ENCODE results near the gene CORO2B. TPM values are rescaled to one million over a fixed set of nuclear protein-coding genes. Genes with fewer than 3 reads are reported as not detected.

The CORO2B gene
- total and polyA plus RNA-seq, 4 donors, result 2.4 to 12.5 (median 4.3) TPM

DNA sequence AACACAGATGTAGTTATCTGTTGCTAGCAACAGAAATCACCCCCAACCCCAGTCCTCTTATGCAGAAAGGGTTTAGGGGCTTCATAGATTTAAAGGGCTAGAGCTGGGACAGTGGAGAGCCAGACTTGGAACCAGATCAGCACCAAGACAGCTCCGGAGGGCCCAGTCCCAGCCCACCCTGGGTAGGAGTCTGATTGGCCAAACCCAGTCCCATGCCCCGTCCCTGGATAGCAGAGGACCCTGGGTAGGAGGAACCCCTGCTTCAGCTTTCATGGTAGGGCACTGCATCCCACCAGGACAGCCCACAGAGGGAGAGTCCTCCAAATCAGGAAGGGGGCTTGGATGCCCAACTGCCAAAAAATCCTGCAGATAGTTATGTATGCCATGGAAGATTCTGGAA lies 103.0 kb downstream of the CORO2B start:
- Histone ChIP-seq H3K27me3 (ENCODE audit: control insufficient read depth in 3 of 3, insufficient read depth in 3 of 3, low read length in 2 of 3) (no peaks in the 10 kb centered on the region), H3K9ac (ENCODE audit: insufficient read depth in 1 of 2, low read length in 2 of 2) (no peak overlapping the region), H3K4me1 (ENCODE audit: control insufficient read depth in 5 of 5, insufficient read depth in 5 of 5, low read length in 5 of 5) (no peaks in the 10 kb centered on the region), H3K27ac (ENCODE audit: low read depth in 1 of 2, low read length in 1 of 2) (no peak overlapping the region), H3K9me3 (ENCODE audit: control insufficient read depth in 4 of 4, insufficient read depth in 3 of 4, low read length in 3 of 4) (peaks cover 0 to 1% (median 0%) of the 10 kb centered on the region in 4 donors), H3K36me3 (ENCODE audit: control insufficient read depth in 4 of 4, insufficient read depth in 4 of 4, low read length in 4 of 4) (no peaks in the 10 kb centered on the region), H3K4me3 (no peak overlapping the region)
- no peak for ATAC-seq (ENCODE audit: insufficient read depth, low FRiP score)
- TF ChIP-seq, protein P1, sequence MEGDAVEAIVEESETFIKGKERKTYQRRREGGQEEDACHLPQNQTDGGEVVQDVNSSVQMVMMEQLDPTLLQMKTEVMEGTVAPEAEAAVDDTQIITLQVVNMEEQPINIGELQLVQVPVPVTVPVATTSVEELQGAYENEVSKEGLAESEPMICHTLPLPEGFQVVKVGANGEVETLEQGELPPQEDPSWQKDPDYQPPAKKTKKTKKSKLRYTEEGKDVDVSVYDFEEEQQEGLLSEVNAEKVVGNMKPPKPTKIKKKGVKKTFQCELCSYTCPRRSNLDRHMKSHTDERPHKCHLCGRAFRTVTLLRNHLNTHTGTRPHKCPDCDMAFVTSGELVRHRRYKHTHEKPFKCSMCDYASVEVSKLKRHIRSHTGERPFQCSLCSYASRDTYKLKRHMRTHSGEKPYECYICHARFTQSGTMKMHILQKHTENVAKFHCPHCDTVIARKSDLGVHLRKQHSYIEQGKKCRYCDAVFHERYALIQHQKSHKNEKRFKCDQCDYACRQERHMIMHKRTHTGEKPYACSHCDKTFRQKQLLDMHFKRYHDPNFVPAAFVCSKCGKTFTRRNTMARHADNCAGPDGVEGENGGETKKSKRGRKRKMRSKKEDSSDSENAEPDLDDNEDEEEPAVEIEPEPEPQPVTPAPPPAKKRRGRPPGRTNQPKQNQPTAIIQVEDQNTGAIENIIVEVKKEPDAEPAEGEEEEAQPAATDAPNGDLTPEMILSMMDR (IDR thresholded peaks at IDR 0.05; ENCODE audit: control extremely low read depth, extremely low read depth), result no peak
- WGBS, 2 donors, result 70 to 92% methylated on average over 2 of the region's 2 CpGs
- DNase-seq, result no peak

DNA sequence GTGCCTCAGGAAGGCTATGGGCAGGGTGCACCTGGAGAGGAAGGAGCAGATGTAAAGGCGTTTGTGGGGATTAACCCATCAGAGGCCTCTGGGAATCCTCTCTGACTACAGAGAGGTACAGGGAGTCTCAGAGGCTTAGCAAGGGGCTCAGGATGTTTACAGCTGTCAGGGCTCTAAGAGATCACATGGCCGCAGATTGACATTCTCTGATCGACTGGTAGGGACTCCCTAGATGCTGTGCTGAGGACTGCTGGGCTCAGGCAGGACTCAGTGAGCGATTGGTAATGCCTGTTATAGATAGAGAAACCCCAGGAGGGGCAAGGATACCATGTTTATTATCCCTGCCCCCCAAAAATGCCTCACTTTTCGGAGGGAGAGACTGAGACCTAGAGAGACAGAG lies 103.5 kb downstream of the CORO2B start:
- 63 to 79% methylated on average over 5 of the region's 5 CpGs for WGBS, 2 donors
- H3K4me1 ChIP-seq (ENCODE audit: control insufficient read depth in 5 of 5, insufficient read depth in 5 of 5, low read length in 5 of 5), result no peaks in the 10 kb centered on the region
- TF ChIP-seq, protein P1 (IDR thresholded peaks at IDR 0.05; ENCODE audit: control extremely low read depth, extremely low read depth), result no peak
- H3K27me3 ChIP-seq (ENCODE audit: control insufficient read depth in 3 of 3, insufficient read depth in 3 of 3, low read length in 2 of 3), result no peaks in the 10 kb centered on the region
- H3K9me3 ChIP-seq (ENCODE audit: control insufficient read depth in 4 of 4, insufficient read depth in 3 of 4, low read length in 3 of 4), result peaks cover 0 to 1% (median 0%) of the 10 kb centered on the region in 4 donors
- DNase-seq, result no peak
- H3K27ac ChIP-seq (ENCODE audit: low read depth in 1 of 2, low read length in 1 of 2), result no peak overlapping the region
- H3K36me3 ChIP-seq (ENCODE audit: control insufficient read depth in 4 of 4, insufficient read depth in 4 of 4, low read length in 4 of 4), result no peaks in the 10 kb centered on the region
- H3K4me3 ChIP-seq, result no peak overlapping the region
- ATAC-seq (ENCODE audit: insufficient read depth, low FRiP score), result no peak
- H3K9ac ChIP-seq (ENCODE audit: insufficient read depth in 1 of 2, low read length in 2 of 2), result no peak overlapping the region

DNA sequence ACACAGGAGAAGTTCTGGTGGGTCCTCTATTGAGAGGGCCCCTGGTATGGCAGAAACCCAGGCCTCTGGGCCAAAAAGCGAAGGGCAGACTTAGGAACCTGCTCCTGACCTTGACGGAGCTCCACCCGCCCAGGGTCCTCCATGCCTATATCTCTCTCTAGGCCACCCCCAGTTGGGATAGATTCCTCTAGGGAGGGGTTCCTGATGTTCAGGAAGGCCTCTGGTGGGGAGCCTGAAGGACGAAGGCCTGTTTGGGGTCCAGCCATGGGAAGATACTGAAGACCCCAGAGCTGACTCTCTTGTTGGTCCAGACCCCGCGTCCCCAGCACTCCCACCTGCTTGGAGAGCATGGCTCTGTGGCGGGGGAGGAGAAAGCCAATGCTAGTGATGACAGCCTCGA lies 104.2 kb downstream of the CORO2B start:
- Histone ChIP-seq H3K4me1 (ENCODE audit: control insufficient read depth in 5 of 5, insufficient read depth in 5 of 5, low read length in 5 of 5) (no peaks in the 10 kb centered on the region), H3K9ac (ENCODE audit: insufficient read depth in 1 of 2, low read length in 2 of 2) (no peak overlapping the region), H3K27ac (ENCODE audit: low read depth in 1 of 2, low read length in 1 of 2) (no peak overlapping the region), H3K9me3 (ENCODE audit: control insufficient read depth in 4 of 4, insufficient read depth in 3 of 4, low read length in 3 of 4) (peaks cover 0 to 1% (median 0%) of the 10 kb centered on the region in 4 donors), H3K27me3 (ENCODE audit: control insufficient read depth in 3 of 3, insufficient read depth in 3 of 3, low read length in 2 of 3) (no peaks in the 10 kb centered on the region), H3K4me3 (no peak overlapping the region), H3K36me3 (ENCODE audit: control insufficient read depth in 4 of 4, insufficient read depth in 4 of 4, low read length in 4 of 4) (no peaks in the 10 kb centered on the region)
- TF ChIP-seq, protein P1 (IDR thresholded peaks at IDR 0.05; ENCODE audit: control extremely low read depth, extremely low read depth), result no peak
- ATAC-seq (ENCODE audit: insufficient read depth, low FRiP score) (no peak), DNase-seq (no peak)
- WGBS, 2 donors, result 92 to 98% methylated on average over 8 of the region's 8 CpGs

DNA sequence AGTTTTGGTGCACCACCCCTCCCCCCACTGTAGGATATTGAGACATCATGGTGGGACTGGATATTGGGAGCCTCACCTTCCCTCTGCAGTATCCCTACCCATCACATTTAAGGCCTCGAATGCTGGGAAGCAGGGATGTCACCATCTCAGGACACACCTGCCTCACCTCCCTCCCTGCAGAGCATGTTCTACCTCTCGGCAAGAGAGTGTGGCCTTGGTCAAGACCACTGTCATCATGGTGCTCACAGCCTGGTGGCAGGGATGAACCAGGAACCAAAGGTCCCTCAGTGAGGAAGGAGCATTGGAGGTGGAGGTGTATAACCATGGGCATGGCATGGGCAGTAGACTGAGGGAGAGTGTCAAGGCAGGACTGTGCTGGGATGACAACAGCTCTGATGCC lies 104.8 kb downstream of the CORO2B start:
- ATAC-seq (ENCODE audit: insufficient read depth, low FRiP score) (no peak), DNase-seq (no peak)
- no peak overlapping the region for H3K4me3 ChIP-seq

More for the DNA sequence above, 104.8 kb downstream of the CORO2B start:
- H3K4me1 ChIP-seq (ENCODE audit: control insufficient read depth in 5 of 5, insufficient read depth in 5 of 5, low read length in 5 of 5), result no peaks in the 10 kb centered on the region
- H3K9me3 ChIP-seq (ENCODE audit: control insufficient read depth in 4 of 4, insufficient read depth in 3 of 4, low read length in 3 of 4), result peaks cover 0 to 1% (median 0%) of the 10 kb centered on the region in 4 donors
- H3K27ac ChIP-seq (ENCODE audit: low read depth in 1 of 2, low read length in 1 of 2), result no peak overlapping the region
- WGBS, 2 donors, result 89 to 98% methylated on average over 2 of the region's 2 CpGs
- TF ChIP-seq, protein P1 (IDR thresholded peaks at IDR 0.05; ENCODE audit: control extremely low read depth, extremely low read depth), result no peak
- H3K27me3 ChIP-seq (ENCODE audit: control insufficient read depth in 3 of 3, insufficient read depth in 3 of 3, low read length in 2 of 3), result no peaks in the 10 kb centered on the region
- H3K36me3 ChIP-seq (ENCODE audit: control insufficient read depth in 4 of 4, insufficient read depth in 4 of 4, low read length in 4 of 4), result no peaks in the 10 kb centered on the region
- no peak overlapping the region for H3K9ac ChIP-seq (ENCODE audit: insufficient read depth in 1 of 2, low read length in 2 of 2)
